K562 (cell line): ENCODE measurements around the gene METAP2. TPM values are rescaled to one million over a fixed set of nuclear protein-coding genes. Genes with fewer than 3 reads are reported as not detected.

Experiments
- ATAC-seq: fragments of 200-7000 bp; cut with Tn5 transposase; 3 replicates; pipeline ENCODE4 v1.9.1; 2020; ENCODE audit warnings: moderate library complexity
- BruUV-seq: library from RNA; stranded (reverse); fragments of 400-500 nt; replicated peaks from 2 replicates; lab custom pipeline; 2021; lab: Mats Ljungman, UMichigan
- CTCF ChIA-PET: fragments of 300-600 bp; formaldehyde crosslinking; extraction: SDS; loops from one replicate; lab custom pipeline; 2021; ENCODE audit warnings: low intra/inter-chr PET ratio; lab: Yijun Ruan, JAX
- POLR2A ChIA-PET: fragments of 300-600, 350-650 bp; sonication (Branson Sonifier 250); formaldehyde crosslinking; extraction: SDS; loops from one replicate; lab custom pipeline; 2021; ENCODE audit warnings: antibody characterized with exemption, inconsistent platforms; lab: Yijun Ruan, JAX
- DNase-seq, 4 experiments: peaks; one replicate each; pipeline versions ENCODE4 v3.0.0 to v3.0.0-alpha.2; 2011 to 2018; ENCODE audit warnings: low spot score in 3 of 4, mixed read lengths in 3 of 4; ENCODE audit errors: extremely low read depth in 1 of 4
- FAIRE-seq: peaks from 2 replicates; lab custom pipeline; 2011; peaks lifted over from hg19 to GRCh38; lab: Jason Lieb, UNC
- H2AFZ ChIP-seq: 2 replicates; pipeline ENCODE4 v1.6.0; 2011; ENCODE audit warnings: low read depth, low read length, control low read depth, inconsistent platforms
- H3K27ac ChIP-seq: fragments of 200-600 bp; 3 replicates; pipeline ENCODE4 v1.8.0; 2011; ENCODE audit warnings: low read depth, mild to moderate bottlenecking, control low read depth, inconsistent platforms, low read length, moderate library complexity, mixed read lengths; ENCODE audit errors: extremely low read depth
- H3K27me3 ChIP-seq, 2 experiments: fragments of 300-600 bp in 1 of 2; 2 replicates in 1 of 2; 3 replicates in 1 of 2; pipeline versions ENCODE4 v1.6.0 to v1.8.0; 2011; ENCODE audit warnings: inconsistent platforms in 2 of 2, low read length in 2 of 2, mild to moderate bottlenecking in 1 of 2, mixed read lengths in 1 of 2, moderate library complexity in 1 of 2; ENCODE audit not compliant: control insufficient read depth in 2 of 2, insufficient read depth in 2 of 2
- H3K36me3 ChIP-seq: fragments of 300-600 bp; 3 replicates; pipeline ENCODE4 v1.8.0; 2011; ENCODE audit warnings: mild to moderate bottlenecking, low read length, inconsistent platforms; ENCODE audit not compliant: control insufficient read depth, insufficient read depth
- H3K4me1 ChIP-seq, 2 experiments: fragments of 200-600 bp in 1 of 2; replicated peaks in 1 of 2; 2 replicates in 1 of 2; 3 replicates in 1 of 2; pipeline versions ENCODE4 v1.5.1 to v1.8.0; 2011; ENCODE audit warnings: inconsistent platforms in 2 of 2, low read length in 2 of 2, mild to moderate bottlenecking in 1 of 2, mixed read lengths in 1 of 2, moderate library complexity in 1 of 2; ENCODE audit not compliant: control insufficient read depth in 2 of 2, insufficient read depth in 2 of 2
- H3K4me2 ChIP-seq: 2 replicates; pipeline ENCODE4 v1.6.1; 2011; ENCODE audit warnings: low read length, control low read depth, inconsistent platforms, mixed read lengths; ENCODE audit not compliant: insufficient read depth
- H3K4me3 ChIP-seq: fragments of 200-600 bp; sonication (generic), shearing (Covaris generic); 2 replicates; pipeline ENCODE4 v1.5.1; 2016; ENCODE audit warnings: control low read depth, inconsistent platforms
- H3K79me2 ChIP-seq: fragments of 200-600 bp; 3 replicates; pipeline ENCODE4 v1.8.0; 2011; ENCODE audit warnings: low read length, inconsistent platforms; ENCODE audit not compliant: control insufficient read depth, insufficient read depth
- H3K9ac ChIP-seq, 2 experiments: 2 replicates each; pipeline versions ENCODE4 v1.6.0 to v1.6.1; 2011; ENCODE audit warnings: low read depth in 2 of 2, low read length in 2 of 2, control low read depth in 1 of 2, inconsistent platforms in 1 of 2, mild to moderate bottlenecking in 1 of 2, mixed read lengths in 1 of 2; ENCODE audit not compliant: insufficient read depth in 1 of 2
- H3K9me1 ChIP-seq: one replicate; pipeline ENCODE4 v1.6.0; 2011; ENCODE audit warnings: inconsistent platforms, mild to moderate bottlenecking, low read length, moderate library complexity; ENCODE audit not compliant: control insufficient read depth, insufficient read depth
- H3K9me3 ChIP-seq: replicated peaks from 2 replicates; pipeline ENCODE4 v1.5.1; 2011; ENCODE audit warnings: low read depth, low read length, inconsistent platforms; ENCODE audit not compliant: control insufficient read depth, insufficient read depth
- H4K20me1 ChIP-seq: replicated peaks from 2 replicates; pipeline ENCODE4 v1.6.1; 2011; ENCODE audit warnings: low read length, inconsistent platforms, mixed read lengths; ENCODE audit not compliant: control insufficient read depth, insufficient read depth
- CEBPB ChIP-seq: fragments of 450-650 bp; IDR thresholded peaks from 2 replicates; pipeline ENCODE4 v1.6.1; 2016; ENCODE audit warnings: missing genetic modification characterization, missing compliant biosample characterization
- CHD2 ChIP-seq: IDR thresholded peaks from 2 replicates; pipeline ENCODE4 v1.6.1; 2011; ENCODE audit warnings: low read depth, low read length
- EWSR1 ChIP-seq: fragments of 450-650 bp; IDR thresholded peaks from 2 replicates; pipeline ENCODE4 v1.6.1; 2018; ENCODE audit warnings: borderline replicate concordance, mild to moderate bottlenecking, low read depth, moderate library complexity; ENCODE audit not compliant: partially characterized antibody
- MCM7 ChIP-seq, 2 experiments: fragments of 450-650 bp; IDR thresholded peaks; 2 replicates each; pipeline ENCODE4 v1.6.1; 2016 to 2018
- NFYB ChIP-seq: IDR thresholded peaks from 2 replicates; pipeline ENCODE4 v1.6.1; 2011; ENCODE audit warnings: mild to moderate bottlenecking, moderate library complexity; ENCODE audit not compliant: insufficient read length; ENCODE audit errors: extremely low read depth
- SIX5 ChIP-seq, 2 experiments: IDR thresholded peaks; 2 replicates each; pipeline ENCODE4 v1.6.1; 2011; ENCODE audit warnings: low read length in 2 of 2, borderline replicate concordance in 1 of 2, low read depth in 1 of 2, mild to moderate bottlenecking in 1 of 2, moderate library complexity in 1 of 2; ENCODE audit not compliant: insufficient read depth in 1 of 2
- SMAD1 ChIP-seq: fragments of 150-350 bp; IDR thresholded peaks from 2 replicates; pipeline ENCODE4 v1.6.1; 2014; ENCODE audit warnings: low read length, low read depth; ENCODE audit not compliant: partially characterized antibody
- SRF ChIP-seq, 2 experiments: fragments of 250-450, 450-650 bp in 1 of 2; sonication (Bioruptor Pico) in 1 of 2; sonication (generic) in 1 of 2; formaldehyde crosslinking; IDR thresholded peaks; 2 replicates each; pipeline versions ENCODE4 v1.5.0 to v1.5.1; 2020 to 2022; ENCODE audit warnings: mild to moderate bottlenecking in 1 of 2, missing genetic modification reagents in 1 of 2
- ZNF263 ChIP-seq: sonication (generic); formaldehyde crosslinking; IDR thresholded peaks from 2 replicates; pipeline ENCODE4 v1.8.0; 2022; ENCODE audit warnings: mild to moderate bottlenecking, missing genetic modification reagents, borderline replicate concordance
- WGBS: fragments of 100-300 bp; shearing (Covaris generic); methylation state at CpG from one replicate; pipeline ENCODE4 v1.1.6; 2016; ENCODE audit warnings: low coverage, mixed read lengths; ENCODE audit not compliant: insufficient coverage; ENCODE audit errors: missing lambda C conversion rate; 5-methylcytosine and 5-hydroxymethylcytosine counted together
- in situ Hi-C: fragments of 300-500 bp; cut with MboI; formaldehyde crosslinking; loops from 4 replicates; pipeline ENCODE4 v1.15.0; 2018; ENCODE audit warnings: inconsistent platforms, mixed read lengths
- intact Hi-C: fragments of 100-400 bp; cut with micrococcal nuclease; formaldehyde crosslinking; loops from 2 replicates; pipeline ENCODE4 v1.14.2; 2022
- polyA plus RNA-seq, 8 experiments: library from polyadenylated mRNA; depleted of rRNA in 4 of 8; stranded (reverse) in 5 of 8; unstranded in 3 of 8; fragments of >200 nt; fragmentation: Nextera tagmentation in 2 of 8; fragmentation: Illumina TruSeq in 1 of 8; extraction: Ambion mirVana in 2 of 8; extraction: Trizol in 1 of 8; gene quantifications; 2 replicates each; pipeline versions ENCODE4 v1.2.1 to v1.2.3, GENCODE V29; 2011 to 2014; ENCODE audit warnings: inconsistent platforms in 1 of 8, missing spikeins in 1 of 8
- total RNA-seq, 7 experiments: library from RNA; depleted of rRNA in 6 of 7; stranded (reverse); fragments of >200 nt in 6 of 7; fragmentation: Illumina TruSeq in 2 of 7; extraction: Trizol in 2 of 7; gene quantifications; 2 replicates each; pipeline versions ENCODE4 v1.2.1 to v1.2.3, GENCODE V29; 2011 to 2021; ENCODE audit warnings: low replicate concordance in 1 of 7
- TF ChIP-seq, protein P1 (sequence below): sonication (generic); formaldehyde crosslinking; IDR thresholded peaks from 2 replicates; pipeline ENCODE4 v1.8.0; 2022; ENCODE audit warnings: mild to moderate bottlenecking, missing genetic modification reagents, borderline replicate concordance
- TF ChIP-seq, protein P2 (sequence below): fragments of 450-650 bp; IDR thresholded peaks from 2 replicates; pipeline ENCODE4 v1.6.1; 2016; ENCODE audit warnings: mild to moderate bottlenecking

Gene METAP2
- total and polyA plus RNA-seq, 9 of the 15 experiments (the other 6 are each of a cell fraction or from before 2014, with no cell fraction given), result 75.5 to 205 (median 164) TPM

DNA sequence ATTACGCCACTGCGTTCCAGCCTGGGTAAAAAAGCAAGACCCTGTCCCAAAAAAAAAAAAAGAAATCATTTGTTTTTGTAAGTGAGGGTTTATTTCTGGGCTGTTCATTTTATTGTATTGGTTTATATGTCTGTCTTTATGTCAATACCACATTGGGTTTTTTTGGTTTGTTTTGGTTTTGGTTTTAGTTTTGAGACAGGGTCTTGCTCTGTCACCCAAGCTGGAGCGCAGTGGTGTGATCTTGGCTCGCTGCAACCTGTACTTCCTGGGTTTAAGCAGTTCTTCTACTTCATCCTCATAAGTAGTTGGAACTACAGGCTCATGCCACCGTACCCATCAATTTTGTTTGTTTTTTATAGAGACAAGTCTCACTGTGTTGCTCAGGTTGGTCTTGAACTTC lies 25.0 kb downstream of the METAP2 start (continued):
- TF ChIP-seq, protein P1, sequence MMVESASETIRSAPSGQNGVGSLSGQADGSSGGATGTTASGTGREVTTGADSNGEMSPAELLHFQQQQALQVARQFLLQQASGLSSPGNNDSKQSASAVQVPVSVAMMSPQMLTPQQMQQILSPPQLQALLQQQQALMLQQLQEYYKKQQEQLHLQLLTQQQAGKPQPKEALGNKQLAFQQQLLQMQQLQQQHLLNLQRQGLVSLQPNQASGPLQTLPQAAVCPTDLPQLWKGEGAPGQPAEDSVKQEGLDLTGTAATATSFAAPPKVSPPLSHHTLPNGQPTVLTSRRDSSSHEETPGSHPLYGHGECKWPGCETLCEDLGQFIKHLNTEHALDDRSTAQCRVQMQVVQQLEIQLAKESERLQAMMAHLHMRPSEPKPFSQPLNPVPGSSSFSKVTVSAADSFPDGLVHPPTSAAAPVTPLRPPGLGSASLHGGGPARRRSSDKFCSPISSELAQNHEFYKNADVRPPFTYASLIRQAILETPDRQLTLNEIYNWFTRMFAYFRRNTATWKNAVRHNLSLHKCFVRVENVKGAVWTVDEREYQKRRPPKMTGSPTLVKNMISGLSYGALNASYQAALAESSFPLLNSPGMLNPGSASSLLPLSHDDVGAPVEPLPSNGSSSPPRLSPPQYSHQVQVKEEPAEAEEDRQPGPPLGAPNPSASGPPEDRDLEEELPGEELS (CRISPR knock-in tag), result no peak
- TF ChIP-seq MCM7 (IDR thresholded peaks at IDR 0.05) (no peak), NFYB (no peak), EWSR1 (no peak), SMAD1 (no peak), ZNF263 (CRISPR knock-in tag) (no peak)

DNA sequence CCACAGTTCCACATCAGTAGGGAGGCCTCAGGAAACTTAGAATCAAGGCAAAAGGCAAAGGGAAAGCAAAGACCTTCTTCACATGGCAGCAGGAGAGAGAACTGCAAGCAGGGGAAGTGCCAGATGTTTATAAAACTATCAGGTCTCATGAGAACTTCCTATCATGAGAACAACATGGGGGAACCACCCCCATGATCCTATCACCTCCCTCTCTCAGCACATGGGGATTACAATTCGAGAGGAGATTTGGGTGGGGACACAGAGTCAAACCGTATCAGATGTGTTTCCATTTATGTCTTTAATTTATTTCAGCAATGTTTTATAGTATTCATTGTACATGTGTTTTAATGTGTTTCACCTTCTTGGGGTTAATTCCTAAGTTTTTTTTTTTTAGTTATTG lies 25.8 kb downstream of the METAP2 start:
- Histone ChIP-seq H3K79me2 (peaks cover 31% of the 10 kb centered on the region; the same call in 2 of the 3 replicates), H3K9me1 (no peaks in the 10 kb centered on the region), H3K4me3 (no peak overlapping the region), H4K20me1 (no peaks in the 10 kb centered on the region), H2AFZ (no peak overlapping the region), H3K9ac (no peak overlapping the region), H3K27me3 (no peaks in the 10 kb centered on the region), H3K4me1 (no peaks in the 10 kb centered on the region), H3K4me2 (no peak overlapping the region), H3K27ac (no peak overlapping the region), H3K36me3 (peaks cover 86% of the 10 kb centered on the region), H3K9me3 (no peaks in the 10 kb centered on the region; the same call in 1 of the 2 replicates)
- ChIA-PET CTCF (no interaction called here), POLR2A (no interaction called here)
- TF ChIP-seq, protein P2, sequence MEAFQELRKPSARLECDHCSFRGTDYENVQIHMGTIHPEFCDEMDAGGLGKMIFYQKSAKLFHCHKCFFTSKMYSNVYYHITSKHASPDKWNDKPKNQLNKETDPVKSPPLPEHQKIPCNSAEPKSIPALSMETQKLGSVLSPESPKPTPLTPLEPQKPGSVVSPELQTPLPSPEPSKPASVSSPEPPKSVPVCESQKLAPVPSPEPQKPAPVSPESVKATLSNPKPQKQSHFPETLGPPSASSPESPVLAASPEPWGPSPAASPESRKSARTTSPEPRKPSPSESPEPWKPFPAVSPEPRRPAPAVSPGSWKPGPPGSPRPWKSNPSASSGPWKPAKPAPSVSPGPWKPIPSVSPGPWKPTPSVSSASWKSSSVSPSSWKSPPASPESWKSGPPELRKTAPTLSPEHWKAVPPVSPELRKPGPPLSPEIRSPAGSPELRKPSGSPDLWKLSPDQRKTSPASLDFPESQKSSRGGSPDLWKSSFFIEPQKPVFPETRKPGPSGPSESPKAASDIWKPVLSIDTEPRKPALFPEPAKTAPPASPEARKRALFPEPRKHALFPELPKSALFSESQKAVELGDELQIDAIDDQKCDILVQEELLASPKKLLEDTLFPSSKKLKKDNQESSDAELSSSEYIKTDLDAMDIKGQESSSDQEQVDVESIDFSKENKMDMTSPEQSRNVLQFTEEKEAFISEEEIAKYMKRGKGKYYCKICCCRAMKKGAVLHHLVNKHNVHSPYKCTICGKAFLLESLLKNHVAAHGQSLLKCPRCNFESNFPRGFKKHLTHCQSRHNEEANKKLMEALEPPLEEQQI, result 0 out of 2 replicates have a peak, but pooled peaks have one; percentile 53
- TF ChIP-seq CHD2, result no peak
- no peak for TF ChIP-seq SRF (CRISPR knock-in tag; IDR thresholded peaks at IDR 0.05)
- no peak for TF ChIP-seq CEBPB (tag)
- no peak for TF ChIP-seq SIX5 (IDR thresholded peaks at IDR 0.05; ENCODE audit: borderline replicate concordance in 1 of 2, insufficient read depth in 1 of 2, low read depth in 1 of 2, low read length in 2 of 2)
- 66% methylated on average over 2 of the region's 2 CpGs for WGBS
- DNase-seq, result peak in 1 of 4 experiments; percentile 17
- no TSS peak for BruUV-seq
- no peak for FAIRE-seq
- in situ Hi-C loops, result no loop called here
- ATAC-seq, result no peak
- intact Hi-C loops, result no loop called here
